Stimulated activated CD4-positive, alpha-beta T cell treated with anti-CD3 and anti-CD28 coated beads, Interleukin-2, amount 100 ng/mL, for 48 hours (primary cell): ENCODE measurements around the gene TEX53.

Experiments
- DNase-seq, 2 donors: peaks; one replicate each; pipeline ENCODE4 v3.0.0-alpha.2; 2020

Gene TEX53

GRCh38 chr9:114657705-114658104 lies at the start of gene TEX53:
Gene TEX53, minus strand, starts transcription at chr9:114657805. Its CDS starts 31 bp downstream, at chr9:114657774.
- no peak for DNase-seq

GRCh38 chr9:114706711-114707110 lies 49.1 kb upstream of the TEX53 start:
- DNase-seq: no peak

DNA sequence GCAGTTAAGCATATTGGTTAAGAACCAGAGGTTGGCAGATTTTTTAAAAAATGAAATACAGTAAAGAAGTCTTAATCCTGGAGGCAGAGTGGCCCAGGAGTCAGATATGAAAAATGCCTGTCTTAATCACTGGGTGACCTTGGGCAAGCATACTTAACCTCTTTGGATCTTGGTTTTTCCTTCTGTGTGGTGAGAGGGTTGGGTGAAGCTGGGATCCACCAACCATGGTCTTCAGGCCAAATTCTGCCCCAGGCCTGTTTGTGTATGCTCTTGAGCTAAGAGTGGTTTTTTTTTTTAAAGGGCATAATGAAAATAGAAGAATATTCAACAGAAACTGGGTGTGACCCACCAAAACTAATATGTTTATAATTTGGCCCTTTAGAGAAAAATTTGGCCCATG lies 44.4 kb upstream of the TEX53 start:
- no peak for DNase-seq

DNA sequence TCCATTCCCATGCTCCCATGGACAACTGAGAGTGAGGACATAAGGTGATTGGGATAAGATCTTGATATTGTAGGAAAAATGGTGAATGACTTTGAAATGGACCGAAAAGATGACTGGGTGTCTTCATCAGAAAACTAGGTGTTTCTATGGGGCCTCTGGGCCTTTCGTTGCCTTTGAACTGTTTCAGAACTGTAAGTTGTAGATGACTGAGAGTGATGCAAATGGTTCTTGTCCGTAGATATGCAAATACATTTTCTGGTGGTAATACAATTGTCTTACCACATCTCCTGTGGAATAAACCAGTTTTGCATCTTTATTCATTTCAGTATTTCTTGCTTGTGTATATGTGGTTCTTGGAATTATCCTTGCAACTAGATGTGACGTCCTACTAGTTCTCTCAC lies 40.3 kb upstream of the TEX53 start:
- no peak for DNase-seq

DNA sequence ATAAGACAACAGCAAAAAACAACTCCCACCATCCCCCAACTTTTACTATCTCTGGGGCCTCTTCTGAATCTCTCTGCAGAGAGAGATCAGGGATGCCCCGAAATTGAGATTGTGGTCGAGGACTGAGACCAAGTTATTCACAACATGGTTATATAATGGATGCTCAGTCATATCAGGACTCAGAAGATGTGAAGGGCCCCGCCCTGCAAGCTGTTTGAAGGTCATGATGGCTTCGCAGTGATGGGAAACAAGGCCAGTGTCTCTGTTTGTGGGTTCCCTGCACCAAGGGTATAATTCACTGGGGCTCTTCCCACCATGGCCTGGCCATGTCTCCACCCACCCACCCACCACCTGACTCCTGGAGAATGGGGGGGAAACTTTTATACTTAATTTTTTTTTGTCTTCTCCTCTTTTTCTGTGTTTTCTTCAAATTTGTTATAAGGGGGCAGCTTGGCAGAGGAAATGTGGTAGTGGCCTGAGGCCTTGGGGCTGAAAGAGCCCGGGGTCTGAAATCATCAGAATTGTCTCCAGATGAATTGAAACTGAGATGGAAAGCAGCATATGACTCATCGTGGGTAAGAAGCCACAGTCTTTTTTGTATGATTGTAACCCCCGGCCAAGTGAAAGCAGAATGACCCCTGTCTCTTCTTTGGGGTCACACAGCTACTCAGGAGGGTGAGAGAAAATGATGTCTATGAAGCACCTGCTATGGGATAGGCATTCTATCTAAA lies 39.4 kb upstream of the TEX53 start:
- DNase-seq: peak; percentile 55 to 60

- no peak for DNase-seq
These were observed 38.3 kb upstream of the TEX53 start for GRCh38 chr9:114695948-114696347.

GRCh38 chr9:114694719-114695269 lies 37.2 kb upstream of the TEX53 start:
- DNase-seq: no peak

DNA sequence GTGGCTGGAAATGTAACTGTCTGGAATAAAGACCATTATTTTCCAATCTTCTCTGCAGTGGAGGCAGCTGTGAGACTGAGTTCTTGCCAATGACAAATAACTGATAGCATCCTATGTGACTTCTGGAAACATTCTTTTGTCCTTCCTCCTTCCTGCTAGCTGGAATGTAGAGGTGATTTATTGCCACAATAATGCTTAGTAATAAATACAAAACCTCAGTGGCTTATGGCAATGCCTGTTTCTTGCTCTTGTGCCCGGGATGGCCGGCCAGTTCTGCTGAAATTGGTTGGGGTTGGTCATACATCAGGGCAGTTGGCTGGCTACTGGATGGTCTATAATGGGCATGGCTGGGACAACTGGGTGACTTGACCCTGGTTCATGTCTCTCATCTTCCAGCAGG lies 36.5 kb upstream of the TEX53 start:
- no peak for DNase-seq

- no peak for DNase-seq
These were observed 35.7 kb upstream of the TEX53 start for GRCh38 chr9:114693248-114693855.

DNA sequence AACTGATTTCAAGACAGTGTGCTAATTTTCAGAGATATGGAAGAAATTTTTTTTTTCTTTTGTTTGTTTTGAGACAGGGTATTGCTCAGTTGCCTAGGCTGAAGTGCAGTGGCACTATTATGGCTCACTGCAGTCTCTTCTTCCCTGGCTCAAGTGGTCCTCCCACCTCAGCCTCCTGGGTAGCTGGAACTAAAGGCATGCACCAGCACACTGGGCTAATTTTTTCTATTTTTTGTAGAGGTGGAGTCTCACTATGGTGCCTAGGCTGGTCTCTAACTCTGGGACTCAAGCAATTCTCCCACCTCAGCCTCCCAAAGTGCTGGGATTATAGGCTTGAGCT lies 34.3 kb upstream of the TEX53 start:
- no peak for DNase-seq

DNA sequence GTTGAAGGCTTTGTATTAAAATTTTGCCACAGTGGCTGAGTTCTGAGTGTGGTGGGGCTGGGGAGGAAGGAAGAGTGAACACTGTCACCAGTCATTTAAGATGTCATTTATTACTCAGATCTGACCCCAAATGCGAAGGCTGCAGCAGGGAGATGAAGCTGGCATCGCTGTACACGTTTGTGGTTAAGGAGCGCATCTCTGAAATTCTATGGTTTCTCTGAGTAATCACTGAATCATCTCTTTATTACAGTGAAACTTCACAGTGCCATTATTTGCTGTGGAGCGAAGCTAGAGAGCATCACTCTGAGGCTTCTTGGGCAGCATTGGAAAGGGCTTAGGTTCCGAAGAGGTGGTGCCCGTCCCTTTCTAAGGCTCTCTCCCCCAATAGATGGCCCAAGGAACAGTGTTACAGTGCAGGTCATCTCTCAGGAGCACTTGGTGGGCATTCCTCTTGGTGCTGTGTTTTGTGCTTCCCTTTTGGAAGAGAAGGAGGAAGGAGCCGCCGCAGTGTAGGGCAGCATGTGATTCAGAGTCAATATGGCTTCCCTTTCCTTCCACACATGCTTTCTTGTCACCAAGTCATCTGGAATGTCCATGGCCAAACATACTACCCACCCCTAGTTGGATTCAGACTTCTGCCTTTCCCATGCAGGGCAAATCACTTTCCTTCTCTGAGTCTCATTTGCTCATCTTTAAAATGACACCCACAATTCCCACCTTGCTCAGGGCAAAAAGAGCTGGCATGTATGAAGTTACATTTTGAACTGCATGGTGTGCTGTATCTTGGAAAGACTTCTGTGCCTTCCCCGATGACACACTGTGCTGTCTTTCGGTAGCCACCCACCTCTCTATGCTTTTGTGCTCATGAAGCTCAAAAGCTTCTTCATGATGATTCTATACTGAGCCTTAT lies 33.7 kb upstream of the TEX53 start:
- peak; percentile 48 to 56 for DNase-seq

- no peak for DNase-seq
These were observed 32.7 kb upstream of the TEX53 start for GRCh38 chr9:114690308-114690707.

DNA sequence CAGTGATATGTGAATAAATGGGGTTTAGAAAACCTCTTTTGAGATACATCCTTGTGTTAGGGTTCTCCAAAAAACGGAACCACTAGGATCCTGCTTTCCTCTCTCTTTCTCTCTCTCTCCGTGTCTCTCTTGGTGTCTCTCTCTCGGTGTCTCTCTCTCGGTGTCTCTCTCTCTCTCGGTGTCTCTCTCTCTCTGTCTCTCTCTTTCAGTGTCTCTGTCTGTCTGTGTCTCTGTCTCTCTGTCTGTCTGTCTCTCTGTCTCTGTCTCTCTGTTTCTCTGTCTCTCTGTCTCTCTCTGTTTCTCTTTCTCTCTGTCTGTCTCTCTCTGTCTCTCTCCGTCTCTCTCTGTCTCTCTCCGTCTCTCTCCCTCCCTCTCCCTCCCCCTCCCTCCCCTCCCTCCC lies 32.2 kb upstream of the TEX53 start:
- no peak for DNase-seq

- no peak for DNase-seq
These were observed 31.5 kb upstream of the TEX53 start for GRCh38 chr9:114688909-114689610.

- no peak for DNase-seq
These were observed 30.8 kb upstream of the TEX53 start for GRCh38 chr9:114688379-114688778.

- DNase-seq: no peak
These were observed 29.4 kb upstream of the TEX53 start for GRCh38 chr9:114687034-114687433.

DNA sequence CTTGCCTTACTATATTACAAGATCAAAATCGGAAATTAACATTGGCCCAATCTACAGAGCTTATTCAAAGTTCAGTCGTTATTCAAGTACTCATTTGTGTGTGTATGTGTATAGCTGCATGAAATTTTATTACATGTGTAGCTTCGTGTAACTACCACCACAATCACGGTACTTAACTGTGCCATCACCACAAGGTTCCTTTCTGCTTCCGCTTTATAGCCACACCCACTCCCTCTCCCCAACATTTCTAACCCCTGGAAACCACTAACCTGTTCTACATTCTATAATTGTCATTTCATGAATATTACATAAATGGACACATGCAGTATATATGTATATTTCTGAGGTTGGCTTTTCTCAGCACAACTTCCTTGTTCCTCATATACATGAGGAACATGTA lies 28.3 kb upstream of the TEX53 start:
- DNase-seq: no peak

GRCh38 chr9:114684036-114684435 lies 26.4 kb upstream of the TEX53 start:
- no peak for DNase-seq

DNA sequence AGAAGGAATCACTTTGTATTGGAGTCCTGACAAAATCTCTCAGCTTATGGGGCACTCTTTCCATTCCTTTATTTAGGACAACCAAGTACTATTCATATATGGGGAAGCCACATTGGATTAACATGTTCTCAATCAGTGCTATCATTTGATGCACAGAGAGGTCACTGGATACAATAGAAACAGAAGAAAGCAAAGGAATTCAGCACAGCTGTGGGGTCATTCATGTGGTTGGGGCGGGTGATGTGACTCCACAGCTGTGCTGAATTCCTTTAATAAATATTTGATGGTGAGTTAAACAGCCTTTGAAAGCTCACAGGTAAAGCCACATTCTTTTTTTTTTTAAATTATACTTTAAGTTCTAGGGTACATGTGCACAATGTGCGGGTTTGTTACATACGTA lies 25.2 kb upstream of the TEX53 start:
- DNase-seq: no peak

- DNase-seq: peak; percentile 86
These were observed 24.2 kb upstream of the TEX53 start, which contains the start of gene TEX48 for GRCh38 chr9:114681594-114682332. Gene TEX48, minus strand, starts transcription at chr9:114682192. Its CDS starts 10,469 bp downstream, at chr9:114671723.

- no peak for DNase-seq
These were observed 22.8 kb upstream of the TEX53 start for GRCh38 chr9:114680259-114681001.
